ENCODE results near the gene NELL2.
"Not testable (repeated sequence)": the region's sequence is repeated elsewhere in the genome, so short reads cannot be mapped to it uniquely, and the experiment has no call there.

NELL2 gene

DNA sequence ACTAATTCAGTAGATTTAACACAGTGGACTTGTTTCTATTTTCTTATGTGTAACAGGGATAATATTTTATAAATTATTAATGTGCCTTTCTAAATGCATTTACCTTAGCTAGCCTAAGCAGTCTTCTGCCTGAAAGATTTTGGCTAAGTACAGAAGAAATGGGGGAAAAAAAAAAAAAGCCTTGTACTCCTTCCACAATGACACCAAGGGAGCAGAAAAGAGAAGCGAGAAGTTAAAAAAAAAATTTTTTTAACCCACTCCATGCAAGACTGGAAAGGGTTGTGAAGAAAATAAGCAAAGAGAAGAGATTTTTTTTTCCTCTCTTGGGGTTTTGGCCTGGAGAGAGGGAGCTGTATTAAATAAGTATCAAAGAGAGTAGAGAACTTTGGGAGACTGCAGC is 28.7 kb downstream of the NELL2 start:
- no peak for DNase-seq

- no peak for DNase-seq
Measured at GRCh38 chr12:44846826-44847225, 29.3 kb downstream of the NELL2 start.

- no peak for DNase-seq
Measured at GRCh38 chr12:44842669-44843068, 33.4 kb downstream of the NELL2 start.

GRCh38 chr12:44839785-44840184 is 36.3 kb downstream of the NELL2 start:
- no peak for DNase-seq

DNA sequence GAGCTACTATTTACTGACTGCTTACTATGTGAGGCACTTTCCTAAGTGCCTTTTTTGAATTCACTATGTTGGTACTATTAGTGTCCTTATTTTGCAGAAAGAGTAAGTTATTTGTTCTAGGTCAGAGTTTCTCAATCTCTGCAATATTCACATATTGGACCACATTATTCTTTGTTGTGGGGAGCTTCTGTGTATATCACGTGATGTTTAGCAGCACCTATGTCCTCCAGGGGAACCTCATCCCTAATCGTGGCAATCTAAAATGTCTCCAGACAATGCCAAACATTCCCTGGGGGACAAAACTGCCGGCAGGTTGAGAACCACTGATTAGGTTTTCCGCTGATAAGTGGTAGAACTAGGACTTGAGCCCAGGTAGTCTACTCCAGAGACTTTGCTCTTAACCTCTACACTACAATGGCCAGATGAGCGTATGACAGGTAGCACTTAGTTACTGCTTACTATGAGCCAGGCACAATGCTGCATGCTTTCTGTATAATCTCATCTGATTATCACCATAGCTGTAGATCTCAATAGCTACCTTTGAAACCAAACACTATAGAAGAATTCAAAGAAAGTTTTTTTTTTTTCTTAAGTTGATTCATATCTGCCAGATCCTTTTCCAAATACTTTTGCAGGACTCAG is 38.9 kb downstream of the NELL2 start:
- DNase-seq: no peak

DNA sequence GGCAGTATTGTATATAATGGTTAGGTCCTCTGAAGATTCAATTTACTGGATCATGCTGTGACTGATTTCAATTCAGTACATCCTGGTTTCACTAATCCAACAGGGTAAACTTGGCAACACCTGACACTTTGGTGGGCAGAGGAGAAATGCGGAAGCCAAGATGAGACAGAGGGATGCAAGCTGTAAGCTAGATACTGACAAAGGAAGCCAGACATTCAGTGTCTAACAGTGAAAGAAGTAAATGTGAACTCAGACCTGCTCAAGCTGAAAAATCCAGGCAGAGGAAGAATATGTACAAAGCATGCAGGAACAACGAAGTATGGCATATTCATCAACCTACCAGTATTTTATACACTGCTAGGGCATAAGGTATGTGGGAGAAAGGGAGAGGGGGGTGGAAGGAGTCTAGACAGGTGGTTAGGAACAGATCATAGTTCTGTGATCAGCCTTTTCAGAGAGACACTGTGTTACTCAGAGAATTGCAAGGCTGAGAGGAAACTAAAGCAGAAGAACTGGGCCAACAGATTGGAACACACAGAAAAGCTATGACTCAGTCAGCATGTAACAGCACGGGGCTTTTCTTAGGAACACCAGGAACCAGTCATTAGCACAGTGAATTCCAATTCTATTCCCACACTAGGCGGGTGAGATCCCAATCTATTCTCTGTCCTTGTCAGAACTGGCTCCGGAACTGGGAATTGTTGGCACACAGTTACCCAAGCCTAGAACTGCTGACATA is 40.3 kb downstream of the NELL2 start:
- peak; percentile 20 for DNase-seq

DNA sequence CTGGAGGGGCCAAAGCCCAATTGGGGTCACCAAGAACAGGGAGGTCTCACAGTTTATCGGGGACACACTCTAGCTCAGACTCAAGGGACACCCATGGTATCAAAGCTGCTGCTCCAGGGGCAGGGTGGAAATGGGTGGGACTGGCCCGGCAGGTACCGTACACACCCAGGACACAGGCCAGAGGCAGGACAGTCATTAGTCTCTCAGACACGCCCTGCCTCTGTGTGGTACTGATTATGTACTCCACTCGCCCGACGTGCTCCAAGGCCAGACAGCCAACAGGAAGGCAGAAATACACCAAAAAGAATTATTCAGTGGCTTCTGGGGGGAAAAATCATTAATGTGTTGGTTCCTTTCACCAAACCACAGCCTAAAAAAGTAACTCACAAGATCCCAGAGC is 41.1 kb downstream of the NELL2 start:
- not testable (repeated sequence) for DNase-seq

- DNase-seq: no peak
Measured at GRCh38 chr12:44833561-44833960, 42.6 kb downstream of the NELL2 start.

DNA sequence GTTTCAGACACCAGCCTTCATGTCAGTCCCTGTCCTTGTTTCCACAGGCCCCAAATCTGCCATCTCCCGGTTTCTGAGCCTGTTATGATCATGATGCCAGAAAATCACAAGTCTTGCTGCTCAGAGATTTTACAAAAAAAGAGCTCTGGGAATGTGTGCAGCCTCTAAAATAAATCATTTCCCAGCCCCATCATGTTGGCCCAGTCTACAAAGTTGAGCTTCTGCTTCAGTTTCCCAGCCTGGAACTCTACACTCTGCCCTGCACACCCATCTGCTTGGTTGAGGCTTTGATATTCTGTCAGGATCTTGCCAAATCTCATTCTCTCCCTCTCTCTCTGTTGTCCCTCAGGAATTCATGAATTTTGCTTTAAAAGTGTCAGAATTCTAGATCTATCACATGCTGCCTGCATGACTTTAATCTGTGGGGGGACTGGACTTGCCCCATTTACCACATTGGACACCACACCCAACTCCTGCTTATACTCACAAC is 45.5 kb downstream of the NELL2 start:
- DNase-seq: no peak

GRCh38 chr12:44829045-44829444 is 47.1 kb downstream of the NELL2 start:
- no peak for DNase-seq

DNA sequence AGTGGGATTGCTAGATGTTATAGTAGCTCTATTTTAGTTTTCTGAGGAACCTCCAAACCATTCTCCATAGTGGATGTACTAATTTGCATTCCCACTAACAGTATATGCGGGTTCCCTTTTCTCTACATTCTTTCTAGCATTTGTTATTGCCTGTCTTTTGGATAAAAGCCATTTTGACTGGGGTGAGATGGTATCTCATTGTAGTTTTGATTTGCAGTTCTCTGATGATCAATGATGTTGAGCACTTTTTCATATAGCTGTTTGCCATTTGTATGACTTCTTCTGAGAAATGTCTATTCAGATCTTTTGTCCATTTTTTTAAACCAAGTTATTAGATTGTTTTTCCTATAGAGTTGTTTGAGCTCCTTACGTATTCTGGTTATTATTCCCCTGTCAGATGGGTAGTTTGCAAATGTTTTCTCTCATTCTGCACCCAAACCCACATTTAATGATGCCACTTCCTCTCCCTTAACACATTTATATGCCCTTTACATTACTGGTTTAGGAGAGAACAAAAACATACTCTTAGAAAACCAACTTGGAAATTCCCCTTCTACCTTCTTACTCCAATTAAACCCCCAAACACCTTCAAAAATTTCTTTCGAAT is 48.2 kb downstream of the NELL2 start:
- DNase-seq: peak; percentile 40

GRCh38 chr12:44821702-44822101 is 54.4 kb downstream of the NELL2 start:
- not testable (repeated sequence) for DNase-seq

- DNase-seq: no peak
Measured at GRCh38 chr12:44819884-44820283, 56.2 kb downstream of the NELL2 start.

GRCh38 chr12:44817687-44818086 is 58.4 kb downstream of the NELL2 start:
- no peak for DNase-seq

GRCh38 chr12:44816446-44817017 is 59.6 kb downstream of the NELL2 start:
- DNase-seq: no peak

DNA sequence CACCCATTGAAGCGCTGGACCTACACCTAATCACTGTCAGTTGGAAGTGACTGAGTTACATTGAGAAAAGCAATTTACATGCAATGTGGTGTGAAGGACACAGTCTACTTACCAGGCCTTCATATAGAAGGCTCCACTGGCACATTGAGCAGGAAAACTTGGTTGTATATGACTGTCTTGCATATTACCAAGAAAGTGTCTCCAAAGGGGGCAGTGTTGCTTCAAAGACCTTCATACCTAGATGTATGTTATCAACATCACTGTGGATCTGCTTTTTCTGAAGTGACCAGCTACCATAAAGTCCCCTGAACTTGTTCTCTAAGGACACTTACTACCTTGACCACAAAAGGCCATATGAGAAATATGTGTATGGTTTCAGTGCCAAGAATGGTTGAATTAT is 64.1 kb downstream of the NELL2 start:
- DNase-seq: peak; percentile 43

DNA sequence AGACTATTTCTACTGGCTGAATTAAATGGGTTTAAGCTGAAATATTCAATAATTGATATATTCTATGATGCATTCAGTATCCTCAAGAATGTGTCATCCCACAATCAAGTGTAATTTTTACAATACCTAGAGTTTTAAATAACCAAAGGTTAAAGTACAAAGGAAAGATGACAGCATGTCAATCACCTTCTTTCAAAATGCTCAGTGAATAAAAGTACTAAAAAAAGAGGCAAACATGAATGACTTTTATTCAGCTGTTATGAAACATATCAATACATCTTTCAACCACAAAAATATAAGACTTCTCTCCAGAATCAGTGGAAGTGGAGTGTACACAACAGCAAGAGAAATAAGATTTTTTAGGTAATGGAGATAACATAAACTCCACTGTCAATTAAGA is 72.0 kb downstream of the NELL2 start:
- no peak for DNase-seq

GRCh38 chr12:44795970-44796369 is 80.1 kb downstream of the NELL2 start:
- DNase-seq: no peak

GRCh38 chr12:44788731-44789130 is 87.4 kb downstream of the NELL2 start:
- no peak for DNase-seq

DNA sequence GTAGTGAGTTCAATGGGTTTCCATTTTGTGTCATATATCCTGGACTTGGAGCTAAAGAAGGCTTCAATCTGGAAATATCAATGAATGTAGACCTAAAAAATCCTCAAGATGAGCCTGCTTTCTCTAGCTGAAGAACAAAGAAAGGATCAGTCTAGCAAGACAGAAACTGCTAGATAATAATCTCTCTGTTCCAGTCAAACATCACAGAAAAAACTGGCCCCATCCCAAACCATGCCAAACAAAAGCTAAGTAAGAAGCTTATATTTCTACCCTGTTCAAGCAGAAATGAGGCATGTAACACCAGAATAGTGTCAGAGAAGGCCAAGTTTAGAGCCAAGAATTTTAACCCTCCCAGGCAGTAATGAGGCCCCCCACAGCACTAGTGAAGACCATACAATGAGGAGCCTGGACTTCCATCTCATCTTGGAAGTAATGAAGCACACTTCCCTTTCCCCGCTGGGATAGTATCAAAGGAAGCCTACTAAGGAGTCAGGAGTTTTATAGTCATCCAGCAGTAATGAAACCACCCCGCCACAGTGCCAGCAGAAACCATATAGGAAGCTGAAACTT is 95.8 kb downstream of the NELL2 start:
- no peak for DNase-seq

GRCh38 chr12:44779766-44780165 is 96.3 kb downstream of the NELL2 start:
- no peak for DNase-seq

DNA sequence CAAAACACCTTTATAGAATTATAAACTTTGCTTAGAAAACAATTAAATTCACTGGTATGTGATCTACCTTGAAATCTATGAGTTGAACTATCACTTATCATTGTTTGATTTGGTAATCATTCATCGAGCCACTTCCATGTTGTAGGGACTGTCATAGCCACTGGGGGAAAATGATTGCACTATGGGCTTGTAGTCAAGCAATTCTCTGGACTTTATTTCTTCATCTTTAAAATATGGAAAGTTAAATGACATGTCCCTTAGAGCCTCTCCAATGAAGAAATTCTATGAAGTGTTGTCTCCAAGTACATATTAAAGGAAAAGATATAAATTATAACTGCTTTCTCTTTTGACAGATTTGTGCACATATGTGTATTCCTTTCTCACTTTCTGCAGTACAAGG is 97.3 kb downstream of the NELL2 start:
- no peak for DNase-seq

GRCh38 chr12:44777044-44777443 is 99.1 kb downstream of the NELL2 start:
- no peak for DNase-seq
